DMS 273 (cell line): ENCODE measurements around the gene OR6A2.

Experiments
- DNase-seq: peaks from one replicate; lab custom pipeline; 2025; ENCODE audit not compliant: unreplicated experiment; lab: John Stamatoyannopoulos, UW

Gene OR6A2

GRCh38 chr11:6757373-6757967, 42.0 kb downstream of the OR6A2 start:
- peak; percentile 48 for DNase-seq

- DNase-seq: no peak
These were observed 43.5 kb downstream of the OR6A2 start for GRCh38 chr11:6755953-6756347.

- peak; percentile 51 for DNase-seq
These were observed 44.1 kb downstream of the OR6A2 start for GRCh38 chr11:6755303-6755952.

- DNase-seq: no peak
These were observed 52.3 kb downstream of the OR6A2 start for GRCh38 chr11:6747097-6747668.

- DNase-seq: no peak
These were observed 52.9 kb downstream of the OR6A2 start for GRCh38 chr11:6746626-6747025.

GRCh38 chr11:6746086-6746618, 53.3 kb downstream of the OR6A2 start:
- no peak for DNase-seq

GRCh38 chr11:6745465-6746015, 53.9 kb downstream of the OR6A2 start:
- DNase-seq: no peak

GRCh38 chr11:6745018-6745417, 54.5 kb downstream of the OR6A2 start:
- DNase-seq: no peak

- DNase-seq: no peak
These were observed 57.2 kb downstream of the OR6A2 start for GRCh38 chr11:6742260-6742659.
